ENCODE results near the gene ALK. TPM values are rescaled to one million over a fixed set of nuclear protein-coding genes. Genes with fewer than 3 reads are reported as not detected.
A peak's percentile ranks its signal among the peaks of the same experiment; 100 is the strongest.

Gene ALK
- polyA plus RNA-seq, 3 donors, result not detected

GRCh38 chr2:29212009-29212408 is 709.4 kb downstream of the ALK start:
- Mint-ChIP-seq H3K36me3 (no peaks in the 10 kb centered on the region), H3K4me3 (no peak overlapping the region), H3K4me1 (peaks cover 3% of the 10 kb centered on the region), H3K27me3 (ENCODE audit: low read depth in 3 of 3) (peaks cover 7 to 10% (median 7%) of the 10 kb centered on the region in 3 donors), H3K9me3 (no peaks in the 10 kb centered on the region), H3K27ac (peak overlapping the region in 1 of 7 donors; percentile 58)
- 100% methylated on average over 4 of the region's 5 CpGs for WGBS (ENCODE audit: insufficient coverage)
- H2AFZ ChIP-seq (ENCODE audit: insufficient read depth, low read depth, low read length, poor library complexity, severe bottlenecking), result no peak overlapping the region
- no peaks in the 10 kb centered on the region for H3K9me3 ChIP-seq (replicated peaks in 1 of 2; ENCODE audit: control insufficient read depth in 1 of 2, insufficient read depth in 1 of 2, low read length in 2 of 2)
- no peaks in the 10 kb centered on the region for H3K79me2 ChIP-seq (ENCODE audit: insufficient read depth, low read length)
- H3K4me3 ChIP-seq (replicated peaks in 1 of 3; ENCODE audit: low read depth in 2 of 3, low read length in 3 of 3), result no peak overlapping the region
- H4K20me1 ChIP-seq (ENCODE audit: insufficient read depth, low read length), result no peaks in the 10 kb centered on the region
- H3K4me2 ChIP-seq (replicated peaks; ENCODE audit: extremely low read depth, low read length, poor library complexity, severe bottlenecking), result no peak overlapping the region
- peaks cover 0 to 20% of the 10 kb centered on the region in 2 donors for H3K4me1 ChIP-seq (ENCODE audit: control insufficient read depth in 1 of 2, insufficient read depth in 2 of 2, low read length in 2 of 2)
- intact Hi-C loops (cut with micrococcal nuclease), result no loop called here
- no peaks in the 10 kb centered on the region for H3K27me3 ChIP-seq (ENCODE audit: control insufficient read depth in 2 of 2, insufficient read depth in 2 of 2, low read length in 2 of 2)
- no peak for DNase-seq
- H3K27ac ChIP-seq (ENCODE audit: low read depth in 1 of 2, low read length in 2 of 2), result no peak overlapping the region
- H3K36me3 ChIP-seq (replicated peaks in 1 of 2; ENCODE audit: control insufficient read depth in 1 of 2, insufficient read depth in 2 of 2, low read length in 2 of 2), result no peaks in the 10 kb centered on the region
- no peak for TF ChIP-seq CTCF (IDR thresholded peaks at IDR 0.05)
- H3K9ac ChIP-seq (ENCODE audit: insufficient read depth, low read length, poor library complexity, severe bottlenecking), result no peak overlapping the region

DNA sequence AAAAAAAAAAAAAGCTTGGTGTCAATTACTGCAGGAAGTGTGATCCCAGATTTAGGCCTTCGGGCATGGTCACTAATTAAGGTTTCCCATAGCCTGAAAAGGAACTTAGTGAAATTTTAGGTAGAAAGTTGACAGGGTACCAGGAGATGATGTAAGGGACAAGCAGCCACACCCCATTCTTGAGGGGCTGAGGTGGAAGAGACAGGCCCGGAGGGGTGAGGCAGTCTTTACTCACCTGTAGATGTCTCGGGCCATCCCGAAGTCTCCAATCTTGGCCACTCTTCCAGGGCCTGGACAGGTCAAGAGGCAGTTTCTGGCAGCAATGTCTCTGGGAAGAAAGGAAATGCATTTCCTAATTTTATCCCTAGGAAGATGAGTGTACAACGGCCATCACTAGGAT is 711.8 kb downstream of the ALK start:
- Histone ChIP-seq H3K4me3 (replicated peaks in 1 of 3; ENCODE audit: low read depth in 2 of 3, low read length in 3 of 3) (no peak overlapping the region), H3K27me3 (ENCODE audit: control insufficient read depth in 2 of 2, insufficient read depth in 2 of 2, low read length in 2 of 2) (no peaks in the 10 kb centered on the region), H3K79me2 (ENCODE audit: insufficient read depth, low read length) (no peaks in the 10 kb centered on the region), H3K27ac (ENCODE audit: low read depth in 1 of 2, low read length in 2 of 2) (no peak overlapping the region), H3K9me3 (replicated peaks in 1 of 2; ENCODE audit: control insufficient read depth in 1 of 2, insufficient read depth in 1 of 2, low read length in 2 of 2) (no peaks in the 10 kb centered on the region), H3K4me2 (replicated peaks; ENCODE audit: extremely low read depth, low read length, poor library complexity, severe bottlenecking) (no peak overlapping the region), H3K4me1 (ENCODE audit: control insufficient read depth in 1 of 2, insufficient read depth in 2 of 2, low read length in 2 of 2) (peaks cover 0 to 20% of the 10 kb centered on the region in 2 donors), H3K9ac (ENCODE audit: insufficient read depth, low read length, poor library complexity, severe bottlenecking) (no peak overlapping the region), H2AFZ (ENCODE audit: insufficient read depth, low read depth, low read length, poor library complexity, severe bottlenecking) (no peak overlapping the region), H4K20me1 (ENCODE audit: insufficient read depth, low read length) (no peaks in the 10 kb centered on the region), H3K36me3 (replicated peaks in 1 of 2; ENCODE audit: control insufficient read depth in 1 of 2, insufficient read depth in 2 of 2, low read length in 2 of 2) (no peaks in the 10 kb centered on the region)
- H3K9me3 Mint-ChIP-seq, result no peaks in the 10 kb centered on the region
- DNase-seq, result no peak
- intact Hi-C loops (cut with micrococcal nuclease), result no loop called here
- peaks cover 3% of the 10 kb centered on the region for H3K4me1 Mint-ChIP-seq
- H3K27me3 Mint-ChIP-seq (ENCODE audit: low read depth in 3 of 3), result peaks cover 4 to 9% (median 6%) of the 10 kb centered on the region in 3 donors
- H3K36me3 Mint-ChIP-seq, result no peaks in the 10 kb centered on the region
- WGBS (ENCODE audit: insufficient coverage), result 90% methylated on average over 2 of the region's 5 CpGs
- H3K27ac Mint-ChIP-seq, result peak overlapping the region in 1 of 7 donors; percentile 47
- no peak overlapping the region for H3K4me3 Mint-ChIP-seq
- no peak for TF ChIP-seq CTCF (IDR thresholded peaks at IDR 0.05)

Data from CD14-positive monocyte (primary cell).